Right lobe of liver (tissue), 4 donors: ENCODE results near the gene LPCAT3.

ENCODE experiments used
- POLR2A ChIP-seq: fragments of 450-650 bp; IDR thresholded peaks from one replicate; pipeline ENCODE4 v1.6.1; 2017; ENCODE audit warnings: antibody characterized with exemption, mild to moderate bottlenecking
- TF ChIP-seq, protein P1 (sequence below), 4 donors: fragments of 200-600 bp in 3 of 4; fragments of 450-650 bp in 1 of 4; IDR thresholded peaks; one replicate each; pipeline versions ENCODE4 v1.5.1 to v1.8.0; 2016 to 2022; ENCODE audit warnings: antibody characterized with exemption in 4 of 4, mild to moderate bottlenecking in 2 of 4
- donor health status: DM: no; HTN: no; CAD: no.
- donor health status: DM: no; HTN: no; CAD: no.
- donor health status: DM: no; HTN: yes; CAD: no.

DNA sequence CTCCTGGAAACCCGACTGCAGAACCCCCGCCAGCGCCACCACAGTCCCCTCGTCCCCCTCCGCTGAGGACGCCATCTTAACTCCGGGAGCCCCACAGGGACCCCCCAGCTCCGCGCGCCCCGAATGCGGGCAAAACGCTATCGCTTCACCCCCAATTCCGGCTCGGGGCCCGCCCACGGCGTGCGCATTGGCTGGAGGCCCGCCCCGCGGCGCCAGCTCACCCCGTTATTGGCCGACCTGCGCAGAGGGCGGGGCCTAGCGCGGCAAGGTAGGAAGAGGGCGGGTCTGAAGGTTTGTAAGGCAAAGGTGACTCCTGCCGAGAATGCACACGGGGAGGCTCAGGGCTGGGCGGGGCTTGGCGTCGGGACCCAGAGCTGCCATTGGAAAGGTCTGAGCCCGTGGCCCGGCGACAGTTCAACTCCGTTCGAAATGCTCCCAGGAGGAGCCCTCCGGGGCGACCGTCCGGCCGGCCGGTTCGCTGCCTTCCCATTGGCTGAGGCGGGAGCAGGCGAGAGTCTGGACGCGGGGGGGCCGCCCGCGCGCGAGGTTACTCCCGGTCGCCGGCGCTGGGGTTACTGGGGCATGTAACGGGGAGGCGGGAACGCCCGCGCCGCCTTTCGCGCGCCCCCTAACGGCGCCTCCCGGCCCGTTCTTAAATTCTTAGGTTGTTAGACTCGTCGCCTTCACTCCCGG is at the start of gene LPCAT3:
- TF ChIP-seq, protein P1, sequence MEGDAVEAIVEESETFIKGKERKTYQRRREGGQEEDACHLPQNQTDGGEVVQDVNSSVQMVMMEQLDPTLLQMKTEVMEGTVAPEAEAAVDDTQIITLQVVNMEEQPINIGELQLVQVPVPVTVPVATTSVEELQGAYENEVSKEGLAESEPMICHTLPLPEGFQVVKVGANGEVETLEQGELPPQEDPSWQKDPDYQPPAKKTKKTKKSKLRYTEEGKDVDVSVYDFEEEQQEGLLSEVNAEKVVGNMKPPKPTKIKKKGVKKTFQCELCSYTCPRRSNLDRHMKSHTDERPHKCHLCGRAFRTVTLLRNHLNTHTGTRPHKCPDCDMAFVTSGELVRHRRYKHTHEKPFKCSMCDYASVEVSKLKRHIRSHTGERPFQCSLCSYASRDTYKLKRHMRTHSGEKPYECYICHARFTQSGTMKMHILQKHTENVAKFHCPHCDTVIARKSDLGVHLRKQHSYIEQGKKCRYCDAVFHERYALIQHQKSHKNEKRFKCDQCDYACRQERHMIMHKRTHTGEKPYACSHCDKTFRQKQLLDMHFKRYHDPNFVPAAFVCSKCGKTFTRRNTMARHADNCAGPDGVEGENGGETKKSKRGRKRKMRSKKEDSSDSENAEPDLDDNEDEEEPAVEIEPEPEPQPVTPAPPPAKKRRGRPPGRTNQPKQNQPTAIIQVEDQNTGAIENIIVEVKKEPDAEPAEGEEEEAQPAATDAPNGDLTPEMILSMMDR (IDR thresholded peaks at IDR 0.05): peak; percentile 84 to 95 (median 92)
- peak; percentile 97 for TF ChIP-seq POLR2A
